ENCODE data around the gene LRTM2.

DNA sequence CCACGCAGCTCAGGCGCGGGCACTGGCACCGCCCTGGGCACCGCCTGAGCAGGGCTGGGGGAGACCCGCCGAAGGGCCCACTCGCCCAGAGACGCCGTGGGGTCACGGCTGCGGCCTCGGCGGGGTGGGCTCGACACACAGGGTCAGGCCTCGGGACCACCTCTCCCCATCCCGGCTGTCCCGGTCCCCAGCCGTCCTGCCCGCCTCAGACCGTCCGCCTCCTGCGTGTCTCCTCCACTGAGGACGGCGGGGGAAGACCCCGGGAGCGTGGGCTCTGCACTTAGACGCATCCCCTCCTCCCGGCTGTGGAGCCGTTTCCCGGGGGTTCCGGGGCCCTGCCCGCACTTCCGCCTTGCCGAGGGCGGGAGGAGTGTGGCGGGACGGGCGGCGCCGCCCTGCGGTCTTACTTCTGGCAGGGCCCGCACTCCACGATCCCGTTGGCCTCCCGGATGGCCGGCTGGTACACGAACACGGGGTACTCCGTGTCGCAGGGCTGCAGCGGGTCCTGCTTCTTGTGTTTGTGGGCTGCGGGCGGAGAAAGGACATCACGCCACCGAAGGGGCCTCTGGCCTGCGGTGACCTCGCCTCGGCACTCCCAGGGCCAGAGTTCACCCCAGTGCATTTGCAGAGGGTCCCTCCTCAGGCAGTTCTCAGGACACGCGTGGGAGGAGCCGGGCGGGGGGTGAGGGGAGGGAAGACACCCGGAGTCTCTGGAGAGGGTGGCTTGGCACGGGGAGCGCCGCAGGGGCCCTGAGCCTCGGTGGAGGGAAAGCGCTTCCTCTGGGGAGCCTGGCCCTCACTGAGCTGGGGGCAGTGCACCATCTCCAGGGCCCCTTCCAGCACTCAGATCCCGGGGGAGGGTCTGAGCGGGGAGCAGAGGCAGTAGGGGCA, 23.1 kb upstream of the LRTM2 start:
- TF ChIP-seq EZH2 (IDR thresholded peaks at IDR 0.05; ENCODE audit: insufficient read depth, poor library complexity, severe bottlenecking) = no peak
- no peak for TF ChIP-seq EZH2phosphoT487 (IDR thresholded peaks at IDR 0.05; ENCODE audit: insufficient read depth, low read depth)
